Frontal cortex (tissue), 4 donors: ENCODE data around the gene MFAP5. TPM values are rescaled to one million over a fixed set of nuclear protein-coding genes. Genes with fewer than 3 reads are reported as not detected.

ENCODE experiments used
- DNase-seq, 2 donors: peaks; one replicate each; pipeline ENCODE4 v3.0.0; 2012; ENCODE audit warnings: low spot score in 2 of 2
- FAIRE-seq: peaks from 2 replicates; lab custom pipeline; 2012; peaks lifted over from hg19 to GRCh38; lab: Jason Lieb, UNC
- total RNA-seq: library from RNA; depleted of rRNA; stranded (reverse); fragments of >200 nt; gene quantifications from one replicate; pipeline ENCODE4 v1.2.3, GENCODE V29; 2014
- donor health status: control.
- donor health status: control.
- donor health status: control.

The MFAP5 gene
- total RNA-seq, 1 donor from 2014 or later = 0.41 TPM

DNA sequence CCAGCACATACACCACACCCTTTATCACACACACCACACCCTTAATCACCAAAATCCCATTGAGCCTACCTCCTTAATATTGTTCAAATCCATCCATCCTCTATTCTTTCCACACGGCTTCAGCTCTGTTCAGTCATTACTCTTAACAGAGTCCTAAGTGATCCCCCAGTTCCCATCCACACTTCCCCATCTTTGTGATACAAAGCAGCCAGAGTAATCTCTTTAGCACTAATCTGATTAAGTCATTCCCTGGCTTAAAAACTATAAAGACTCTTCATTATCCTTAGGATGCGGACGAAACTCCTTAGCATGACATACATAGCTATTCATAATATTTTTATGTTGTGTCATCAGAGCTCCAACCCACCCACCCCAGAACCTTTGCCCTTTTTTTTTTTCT is 14.7 kb upstream of the MFAP5 start:
- DNase-seq (no peak), FAIRE-seq (no peak)

- DNase-seq (no peak), FAIRE-seq (no peak)
Observed at GRCh38 chr12:8676651-8677050, 14.0 kb upstream of the MFAP5 start.

DNA sequence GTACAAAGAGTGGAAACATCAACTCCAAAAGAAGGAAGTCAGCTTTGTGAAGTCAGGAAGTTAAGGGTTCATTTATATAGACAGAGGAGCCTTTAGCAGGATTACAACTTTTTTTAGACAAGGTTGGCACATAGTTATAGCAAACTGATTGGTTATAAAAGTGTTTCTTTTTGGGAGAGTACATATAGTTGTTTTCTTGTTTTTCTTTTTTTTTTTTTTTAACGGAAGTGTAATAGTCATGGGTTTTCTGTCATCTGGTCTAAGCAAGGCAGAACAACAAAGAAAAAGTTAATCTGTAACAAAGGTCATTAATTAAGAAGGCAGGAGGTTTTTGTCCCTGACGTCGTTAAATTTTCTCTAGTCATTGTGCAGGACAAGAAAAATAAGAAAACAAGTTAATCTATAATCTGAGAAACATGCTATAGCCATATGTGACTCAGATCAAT is 13.0 kb upstream of the MFAP5 start:
- DNase-seq (no peak), FAIRE-seq (no peak)

DNA sequence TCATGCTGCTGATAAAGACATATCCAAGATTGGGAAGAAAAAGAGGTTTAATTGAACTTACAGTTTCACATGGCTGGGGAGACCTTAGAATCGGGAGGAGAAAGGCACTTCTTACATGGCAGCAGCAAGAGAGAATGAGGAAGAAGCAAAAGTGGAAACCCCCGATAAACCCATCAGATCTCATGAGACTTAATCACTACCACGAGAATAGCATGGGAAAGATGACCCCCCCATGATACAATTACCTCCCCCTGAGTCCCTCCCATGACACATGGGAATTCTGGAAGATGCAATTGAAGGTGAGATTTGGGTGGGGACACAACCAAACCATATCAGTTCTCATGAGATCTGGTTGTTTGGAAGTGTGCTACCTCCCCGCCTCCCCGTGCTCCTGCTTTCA is 9.8 kb upstream of the MFAP5 start:
- FAIRE-seq = no peak

GRCh38 chr12:8668441-8668840 is 5.8 kb upstream of the MFAP5 start:
- DNase-seq = no peak

More for the DNA sequence above, 9.8 kb upstream of the MFAP5 start:
- no peak for DNase-seq

GRCh38 chr12:8667270-8667669 is 4.6 kb upstream of the MFAP5 start:
- no peak for DNase-seq

More at GRCh38 chr12:8668441-8668840, 5.8 kb upstream of the MFAP5 start:
- no peak for FAIRE-seq

DNA sequence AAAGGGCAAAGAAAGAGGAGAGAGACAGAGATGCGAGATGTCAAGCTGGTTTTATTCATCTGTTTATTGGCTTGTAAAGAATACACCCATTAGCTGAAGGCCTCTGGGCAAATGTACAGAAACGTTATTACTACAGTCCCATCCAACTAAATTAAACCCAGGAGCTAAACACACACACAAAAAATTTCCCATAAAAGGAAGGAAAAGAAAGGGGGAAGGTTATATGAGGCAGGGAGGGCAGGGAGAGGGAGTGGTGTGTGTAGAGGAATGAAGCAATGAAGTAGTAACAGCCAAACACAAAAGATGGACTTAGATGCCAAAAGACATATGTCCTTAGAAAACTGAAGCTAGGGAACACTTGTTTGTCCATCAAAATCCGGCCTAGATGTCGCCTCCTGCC is 3.1 kb upstream of the MFAP5 start:
- DNase-seq (no peak), FAIRE-seq (no peak)

More at GRCh38 chr12:8667270-8667669, 4.6 kb upstream of the MFAP5 start:
- FAIRE-seq = no peak

GRCh38 chr12:8664228-8664913 is 1.7 kb upstream of the MFAP5 start:
- DNase-seq = no peak
- no peak for FAIRE-seq

- no peak for FAIRE-seq
- no peak for DNase-seq
Observed at GRCh38 chr12:8661751-8662150, 875 bp downstream of the MFAP5 start.

GRCh38 chr12:8661016-8661415 is 1.6 kb downstream of the MFAP5 start:
- no peak for FAIRE-seq
- DNase-seq = no peak

DNA sequence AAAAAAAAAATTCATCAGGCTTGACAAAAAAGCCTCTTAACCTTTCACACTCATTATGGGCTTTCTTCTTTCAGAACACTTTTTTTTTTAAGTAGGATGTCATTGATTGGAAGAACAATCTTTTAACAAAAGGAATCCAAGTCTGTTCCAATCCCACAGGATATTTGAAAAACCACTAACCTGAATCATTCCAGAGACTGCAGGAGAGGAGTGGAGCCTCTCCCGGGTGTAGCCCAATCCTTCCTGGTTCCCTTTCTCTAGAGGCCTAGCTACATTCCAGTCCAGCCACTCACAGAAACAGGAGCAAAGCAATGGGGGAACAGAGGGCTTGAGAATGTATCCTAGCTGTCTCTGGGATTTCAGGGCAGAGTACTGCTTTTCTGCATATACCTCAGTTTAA is 4.3 kb downstream of the MFAP5 start:
- DNase-seq (no peak), FAIRE-seq (no peak)

DNA sequence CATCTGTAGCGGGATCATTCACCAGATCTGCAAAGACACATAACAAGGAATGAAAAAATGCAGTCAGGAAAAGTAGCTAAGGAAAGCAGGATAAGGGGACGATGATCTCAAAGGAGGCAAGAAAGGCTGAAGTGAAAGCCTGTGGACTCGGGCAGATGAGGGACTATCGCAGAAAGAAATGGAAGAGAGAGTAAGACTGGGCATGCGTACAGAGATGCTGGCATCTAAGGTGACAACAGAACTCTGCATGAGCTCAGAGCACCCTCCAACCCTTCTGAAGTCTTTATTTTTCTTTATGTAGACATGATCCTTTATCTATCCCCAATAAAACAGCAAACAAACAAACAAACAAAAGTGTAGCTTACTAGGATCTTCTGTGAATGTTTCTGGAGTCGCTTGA is 7.2 kb downstream of the MFAP5 start:
- FAIRE-seq = no peak

GRCh38 chr12:8648576-8649205 is 13.9 kb downstream of the MFAP5 start:
- DNase-seq (no peak), FAIRE-seq (no peak)

More for the DNA sequence above, 7.2 kb downstream of the MFAP5 start:
- no peak for DNase-seq

- FAIRE-seq = no peak
Observed at GRCh38 chr12:8647968-8648367, 14.7 kb downstream of the MFAP5 start.

DNA sequence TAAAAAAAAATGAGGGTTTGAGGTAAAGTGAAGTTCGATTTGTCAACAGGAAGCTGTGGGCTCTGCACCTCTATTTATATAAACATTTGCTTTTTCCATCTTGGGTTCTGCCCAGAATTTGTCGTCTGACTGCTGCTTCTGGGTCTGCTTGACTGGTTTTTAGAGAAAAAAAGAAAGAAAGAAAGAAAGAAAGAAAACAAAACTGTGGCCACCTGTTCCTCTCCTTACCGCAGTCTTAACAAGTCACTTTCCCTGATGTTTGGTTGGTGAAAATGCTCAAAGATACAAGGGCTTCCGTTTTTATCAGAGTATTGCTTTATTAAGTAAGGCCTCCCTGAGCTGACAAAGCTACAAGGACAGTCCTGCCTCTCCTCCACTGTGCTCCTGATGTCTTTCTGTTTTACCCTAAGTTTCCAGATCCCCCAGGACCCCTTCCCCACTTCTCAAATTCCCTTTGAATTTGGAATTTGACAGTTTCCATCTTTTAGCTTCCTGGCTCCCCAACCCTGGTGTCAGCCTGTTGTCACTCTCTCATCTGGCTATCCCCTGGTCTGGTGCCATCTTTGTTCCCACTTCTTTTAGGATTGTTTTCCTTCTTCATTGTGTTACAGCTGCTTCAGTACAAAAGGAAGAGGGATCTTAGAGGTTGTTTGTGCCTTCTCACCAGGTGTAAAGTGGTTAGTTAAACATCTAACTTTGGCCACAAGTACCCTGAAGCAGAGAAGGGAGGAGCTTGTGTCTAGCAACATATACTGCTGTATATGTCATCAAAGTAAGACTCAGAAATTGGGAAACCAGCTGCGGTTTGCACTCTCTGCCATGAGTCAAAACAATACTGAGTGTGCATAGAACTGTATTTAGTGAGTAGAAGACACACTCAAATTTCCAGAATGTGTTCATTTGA is 18.0 kb downstream of the MFAP5 start:
- DNase-seq (no peak), FAIRE-seq (no peak)

More at GRCh38 chr12:8647968-8648367, 14.7 kb downstream of the MFAP5 start:
- no peak for DNase-seq

DNA sequence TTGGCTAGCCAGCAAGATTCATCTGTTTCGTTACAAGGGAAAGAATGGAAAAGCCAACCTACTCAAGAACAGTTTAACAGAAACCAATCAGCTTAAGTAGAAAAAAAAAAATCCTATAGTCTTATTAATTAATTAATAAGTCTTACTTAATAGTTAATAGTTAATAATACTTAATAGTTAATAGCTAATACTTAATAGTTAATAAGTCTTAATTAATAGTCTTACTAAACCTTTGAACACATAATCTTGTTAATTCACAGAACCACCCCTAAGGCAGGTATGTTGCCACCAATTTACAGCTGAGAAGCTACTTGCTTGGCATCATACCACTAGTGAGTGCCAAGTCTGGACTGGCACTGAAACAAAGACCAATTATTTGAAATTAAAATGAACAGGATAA is 19.9 kb downstream of the MFAP5 start:
- DNase-seq (no peak), FAIRE-seq (no peak)

DNA sequence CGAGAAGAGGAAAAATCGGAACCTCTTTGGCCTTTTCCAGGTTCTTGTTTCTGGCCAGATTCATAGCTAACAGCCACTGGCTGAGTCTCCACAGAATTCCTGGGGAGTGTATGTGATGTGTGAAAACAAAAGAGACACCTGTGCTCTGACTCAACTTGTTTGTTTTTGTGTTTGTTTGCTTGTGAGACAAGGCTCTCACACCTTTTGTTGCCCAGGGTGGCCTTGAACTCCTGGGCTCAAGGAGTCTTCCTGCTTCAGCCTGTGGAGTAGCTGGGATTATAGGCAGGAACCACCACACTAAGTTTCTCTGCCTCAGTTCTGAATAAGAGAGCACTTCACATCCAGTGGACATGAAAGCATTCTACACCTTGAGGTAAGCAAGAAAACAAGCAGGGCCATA is 22.7 kb downstream of the MFAP5 start:
- FAIRE-seq (no peak), DNase-seq (no peak)

DNA sequence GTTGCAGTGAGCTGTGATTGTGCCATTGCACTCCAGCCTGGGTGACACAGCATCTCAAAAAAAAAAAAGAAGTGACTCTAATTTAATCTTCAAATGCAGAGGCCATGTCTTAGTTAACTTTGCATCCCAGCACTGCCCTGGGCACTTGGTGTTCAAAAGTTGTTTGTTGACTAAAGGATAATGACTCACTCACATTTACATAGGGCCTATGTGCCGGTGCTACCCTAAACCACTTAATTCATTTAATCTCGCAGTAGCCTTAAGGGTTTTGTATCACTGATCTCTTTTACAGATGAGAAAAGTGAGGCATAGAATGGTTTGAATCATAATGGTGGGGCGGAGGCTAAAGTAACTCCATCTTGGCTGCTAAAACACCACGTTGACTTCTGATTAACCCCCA is 23.7 kb downstream of the MFAP5 start:
- FAIRE-seq = no peak
- DNase-seq = no peak

DNA sequence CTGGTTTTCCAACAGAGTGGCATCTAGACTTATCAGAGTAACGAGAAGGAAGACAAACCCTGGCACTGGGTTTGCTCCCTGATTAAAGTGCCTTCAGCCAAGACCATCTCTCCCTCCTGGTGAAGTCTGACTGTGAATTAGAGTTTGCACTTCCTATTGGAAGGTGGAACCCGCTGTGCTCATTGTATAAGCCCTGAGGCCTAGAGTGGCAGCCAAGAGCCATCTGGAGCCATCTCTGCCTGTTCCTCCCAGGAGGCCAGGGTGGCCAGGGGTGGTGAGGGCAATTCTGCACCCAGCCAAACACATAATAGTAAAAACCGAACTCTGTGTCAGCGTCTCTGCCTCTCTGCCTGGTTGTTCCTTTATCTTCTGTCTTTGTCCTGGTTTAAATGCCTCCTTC is 25.0 kb downstream of the MFAP5 start:
- DNase-seq (no peak), FAIRE-seq (no peak)

DNA sequence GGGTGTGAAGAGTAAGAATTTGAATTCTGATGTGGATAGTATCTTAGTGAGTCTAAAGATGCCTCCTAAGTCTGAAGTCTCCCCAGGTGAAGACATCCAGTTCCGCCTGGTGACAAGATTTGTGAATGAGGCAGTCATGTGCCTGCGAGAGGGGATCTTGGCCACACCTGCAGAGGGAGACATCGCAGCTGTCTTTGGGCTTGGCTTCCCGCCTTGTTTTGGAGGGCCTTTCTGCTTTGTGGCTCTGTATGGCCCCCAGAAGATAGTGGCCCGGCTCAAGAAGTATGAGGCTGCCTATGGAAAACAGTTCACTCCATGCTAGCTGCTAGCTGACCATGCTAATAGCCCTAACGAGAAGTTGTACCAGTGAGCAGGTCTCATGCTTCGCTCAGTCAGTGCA is 25.4 kb downstream of the MFAP5 start:
- DNase-seq (no peak), FAIRE-seq (no peak)

GRCh38 chr12:8636581-8636980 is 26.0 kb downstream of the MFAP5 start:
- DNase-seq (no peak), FAIRE-seq (no peak)
